Vagina (tissue), 2 donors: ENCODE results near the gene TP53I13. TPM values are rescaled to one million over a fixed set of nuclear protein-coding genes. Genes with fewer than 3 reads are reported as not detected.

Source experiments
- DNase-seq, 2 donors: peaks; one replicate each; pipeline ENCODE4 v3.0.0-alpha.2; 2017; ENCODE audit errors: extremely low spot score in 2 of 2
- H3K27ac ChIP-seq: fragments of 200-600 bp; sonication (generic); one replicate; pipeline ENCODE4 v1.5.1; 2019
- H3K27me3 ChIP-seq: fragments of 200-600 bp; sonication (generic); one replicate; pipeline ENCODE4 v1.5.1; 2019
- H3K36me3 ChIP-seq, 2 donors: fragments of 200-600 bp; sonication (generic); one replicate each; pipeline ENCODE4 v1.5.1; 2017 to 2019
- H3K4me1 ChIP-seq: fragments of 200-600 bp; sonication (generic); one replicate; pipeline ENCODE4 v1.5.1; 2019
- H3K4me3 ChIP-seq, 2 donors: fragments of 200-600 bp; sonication (generic); 1 replicate in 1 of 2; 2 replicates in 1 of 2; pipeline ENCODE4 v1.5.1; 2016 to 2019
- H3K9me3 ChIP-seq: fragments of 200-600 bp; sonication (generic); one replicate; pipeline ENCODE4 v1.5.1; 2019
- CTCF ChIP-seq, 3 experiments: fragments of 450-650 bp in 2 of 3; fragments of 200-600 bp in 1 of 3; sonication (generic) in 1 of 3; IDR thresholded peaks; one replicate each; pipeline ENCODE4 v1.5.1; 2017 to 2019; ENCODE audit warnings: antibody characterized with exemption in 3 of 3, mild to moderate bottlenecking in 2 of 3, moderate library complexity in 2 of 3
- POLR2A ChIP-seq, 2 donors: fragments of 450-650 bp; IDR thresholded peaks; one replicate each; pipeline ENCODE4 v1.6.1; 2017; ENCODE audit warnings: antibody characterized with exemption in 2 of 2, mild to moderate bottlenecking in 2 of 2, moderate library complexity in 2 of 2
- POLR2AphosphoS5 ChIP-seq, 2 donors: sonication (generic); formaldehyde crosslinking; IDR thresholded peaks; one replicate each; pipeline ENCODE4 v1.9.0; 2017; ENCODE audit warnings: antibody characterized with exemption in 2 of 2, mild to moderate bottlenecking in 2 of 2, low read depth in 1 of 2; ENCODE audit not compliant: insufficient read depth in 1 of 2
- intact Hi-C: fragments of 100-400 bp; cut with DNase I; formaldehyde crosslinking; loops from one replicate; pipeline ENCODE4 v1.15.1; 2023
- total RNA-seq: library from RNA; depleted of rRNA; stranded (reverse); fragments of >200 nt; gene quantifications from one replicate; pipeline ENCODE4 v1.2.3, GENCODE V29; 2016

Gene TP53I13
- total RNA-seq, 1 donor from 2014 or later = 61.1 TPM

GRCh38 chr17:29618272-29619065 lies 50.0 kb downstream of the TP53I13 start:
- Histone ChIP-seq H3K4me1 (peaks cover 71% of the 10 kb centered on the region), H3K9me3 (no peaks in the 10 kb centered on the region), H3K36me3 (no peaks in the 10 kb centered on the region), H3K27ac (peak overlapping the region; percentile 52), H3K27me3 (no peaks in the 10 kb centered on the region), H3K4me3 (peak overlapping the region; percentile 39 to 43)
- DNase-seq = no peak
- TF ChIP-seq POLR2A (IDR thresholded peaks at IDR 0.05) = no peak
- TF ChIP-seq POLR2AphosphoS5 (IDR thresholded peaks at IDR 0.05; ENCODE audit: insufficient read depth in 1 of 2, low read depth in 1 of 2) = no peak
- no peak for TF ChIP-seq CTCF (IDR thresholded peaks at IDR 0.05)
- intact Hi-C loops = loop anchor here (5.0 kb wide), 1 partner anchor 36 kb away; no protein-coding TSS in a partner anchor

GRCh38 chr17:29619251-29619650 lies 50.8 kb downstream of the TP53I13 start:
- Histone ChIP-seq H3K4me3 (no peak overlapping the region), H3K27ac (no peak overlapping the region), H3K36me3 (no peaks in the 10 kb centered on the region), H3K9me3 (no peaks in the 10 kb centered on the region), H3K4me1 (peaks cover 63% of the 10 kb centered on the region), H3K27me3 (no peaks in the 10 kb centered on the region)
- intact Hi-C loops = loop anchor here (5.0 kb wide), 1 partner anchor 37 kb away; no protein-coding TSS in a partner anchor
- TF ChIP-seq POLR2A (IDR thresholded peaks at IDR 0.05) (no peak), POLR2AphosphoS5 (IDR thresholded peaks at IDR 0.05; ENCODE audit: insufficient read depth in 1 of 2, low read depth in 1 of 2) (no peak), CTCF (IDR thresholded peaks at IDR 0.05) (no peak)
- no peak for DNase-seq

GRCh38 chr17:29620271-29620670 lies 51.8 kb downstream of the TP53I13 start:
- peaks cover 60% of the 10 kb centered on the region for H3K4me1 ChIP-seq
- intact Hi-C loops = no loop called here
- DNase-seq = no peak
- H3K27me3 ChIP-seq = no peaks in the 10 kb centered on the region
- H3K9me3 ChIP-seq = no peaks in the 10 kb centered on the region
- H3K36me3 ChIP-seq = no peaks in the 10 kb centered on the region
- no peak overlapping the region for H3K27ac ChIP-seq
- no peak for TF ChIP-seq POLR2A (IDR thresholded peaks at IDR 0.05)
- TF ChIP-seq CTCF (IDR thresholded peaks at IDR 0.05) = no peak
- TF ChIP-seq POLR2AphosphoS5 (IDR thresholded peaks at IDR 0.05; ENCODE audit: insufficient read depth in 1 of 2, low read depth in 1 of 2) = no peak
- H3K4me3 ChIP-seq = no peak overlapping the region

- DNase-seq = no peak
- H3K27me3 ChIP-seq = no peaks in the 10 kb centered on the region
- H3K4me1 ChIP-seq = peaks cover 59% of the 10 kb centered on the region
- no peaks in the 10 kb centered on the region for H3K9me3 ChIP-seq
- TF ChIP-seq CTCF (IDR thresholded peaks at IDR 0.05) (no peak), POLR2A (IDR thresholded peaks at IDR 0.05) (no peak), POLR2AphosphoS5 (IDR thresholded peaks at IDR 0.05; ENCODE audit: insufficient read depth in 1 of 2, low read depth in 1 of 2) (no peak)
- no peak overlapping the region for H3K4me3 ChIP-seq
- H3K27ac ChIP-seq = no peak overlapping the region
- intact Hi-C loops = no loop called here
- no peaks in the 10 kb centered on the region for H3K36me3 ChIP-seq
Observed at GRCh38 chr17:29620779-29621500, 52.4 kb downstream of the TP53I13 start.
